Cardiac muscle cell (in vitro differentiated cells and primary cell): ENCODE results near the gene CDRT4. TPM values are rescaled to one million over a fixed set of nuclear protein-coding genes. Genes with fewer than 3 reads are reported as not detected.

Experiments used
- DNase-seq, 2 donors: peaks; one replicate each; pipeline versions ENCODE4 v3.0.0 to v3.0.0-alpha.2; 2010 to 2017; ENCODE audit warnings: low read depth in 1 of 2, low spot score in 1 of 2
- H3K27ac ChIP-seq: fragments of 200-600 bp; sonication (generic); 2 replicates; pipeline ENCODE4 v1.5.1; 2016
- H3K27me3 ChIP-seq: fragments of 200-600 bp; sonication (generic); 2 replicates; pipeline ENCODE4 v1.6.0; 2016; ENCODE audit warnings: control low read depth
- H3K36me3 ChIP-seq: fragments of 200-600 bp; sonication (generic); 2 replicates; pipeline ENCODE4 v1.5.1; 2016; ENCODE audit warnings: control low read depth
- H3K4me1 ChIP-seq: fragments of 200-600 bp; sonication (generic); 2 replicates; pipeline ENCODE4 v1.8.1; 2017; ENCODE audit warnings: low read depth, mild to moderate bottlenecking, mixed run types
- H3K4me3 ChIP-seq: fragments of 200-600 bp; sonication (generic); 2 replicates; pipeline ENCODE4 v1.5.1; 2016; ENCODE audit warnings: mild to moderate bottlenecking
- H3K9me3 ChIP-seq: fragments of 200-600 bp; sonication (generic); 2 replicates; pipeline ENCODE4 v1.5.1; 2017; ENCODE audit warnings: low read depth, mild to moderate bottlenecking, control low read depth
- polyA plus RNA-seq: library from polyadenylated mRNA; unstranded; fragments of >200 nt; fragmentation: Nextera tagmentation; extraction: Ambion mirVana; gene quantifications from 2 replicates; pipeline ENCODE4 v1.2.1, GENCODE V29; 2016
- total RNA-seq: library from RNA; depleted of rRNA; stranded (reverse); fragments of >200 nt; gene quantifications from 2 replicates; pipeline ENCODE4 v1.2.3, GENCODE V29; 2016
- TF ChIP-seq, protein P1 (sequence below): IDR thresholded peaks from 2 replicates; pipeline ENCODE4 v1.5.1; 2012; ENCODE audit warnings: low read depth, mild to moderate bottlenecking, low read length

Gene CDRT4
- total and polyA plus RNA-seq, 2 experiments from 2014 or later = 6.0 to 14.4 TPM

- H3K4me1 ChIP-seq = peaks cover 6% of the 10 kb centered on the region
- H3K27ac ChIP-seq = no peak overlapping the region
- no peak for DNase-seq
- peaks cover 2% of the 10 kb centered on the region for H3K36me3 ChIP-seq
- no peak overlapping the region for H3K4me3 ChIP-seq
- H3K9me3 ChIP-seq = no peaks in the 10 kb centered on the region
- TF ChIP-seq, protein P1, sequence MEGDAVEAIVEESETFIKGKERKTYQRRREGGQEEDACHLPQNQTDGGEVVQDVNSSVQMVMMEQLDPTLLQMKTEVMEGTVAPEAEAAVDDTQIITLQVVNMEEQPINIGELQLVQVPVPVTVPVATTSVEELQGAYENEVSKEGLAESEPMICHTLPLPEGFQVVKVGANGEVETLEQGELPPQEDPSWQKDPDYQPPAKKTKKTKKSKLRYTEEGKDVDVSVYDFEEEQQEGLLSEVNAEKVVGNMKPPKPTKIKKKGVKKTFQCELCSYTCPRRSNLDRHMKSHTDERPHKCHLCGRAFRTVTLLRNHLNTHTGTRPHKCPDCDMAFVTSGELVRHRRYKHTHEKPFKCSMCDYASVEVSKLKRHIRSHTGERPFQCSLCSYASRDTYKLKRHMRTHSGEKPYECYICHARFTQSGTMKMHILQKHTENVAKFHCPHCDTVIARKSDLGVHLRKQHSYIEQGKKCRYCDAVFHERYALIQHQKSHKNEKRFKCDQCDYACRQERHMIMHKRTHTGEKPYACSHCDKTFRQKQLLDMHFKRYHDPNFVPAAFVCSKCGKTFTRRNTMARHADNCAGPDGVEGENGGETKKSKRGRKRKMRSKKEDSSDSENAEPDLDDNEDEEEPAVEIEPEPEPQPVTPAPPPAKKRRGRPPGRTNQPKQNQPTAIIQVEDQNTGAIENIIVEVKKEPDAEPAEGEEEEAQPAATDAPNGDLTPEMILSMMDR = no peak
- no peaks in the 10 kb centered on the region for H3K27me3 ChIP-seq
These were observed 44.8 kb upstream of the CDRT4 start for GRCh38 chr17:15512071-15512709.

GRCh38 chr17:15511142-15511541 is 43.7 kb upstream of the CDRT4 start:
- H3K36me3 ChIP-seq = no peaks in the 10 kb centered on the region
- H3K9me3 ChIP-seq = no peaks in the 10 kb centered on the region
- H3K4me1 ChIP-seq = peaks cover 6% of the 10 kb centered on the region
- no peaks in the 10 kb centered on the region for H3K27me3 ChIP-seq
- TF ChIP-seq, protein P1 = no peak
- H3K27ac ChIP-seq = no peak overlapping the region
- no peak overlapping the region for H3K4me3 ChIP-seq
- DNase-seq = no peak

GRCh38 chr17:15510361-15510760 is 42.9 kb upstream of the CDRT4 start:
- TF ChIP-seq, protein P1 = no peak
- Histone ChIP-seq H3K36me3 (no peaks in the 10 kb centered on the region), H3K9me3 (no peaks in the 10 kb centered on the region), H3K27me3 (no peaks in the 10 kb centered on the region), H3K27ac (no peak overlapping the region), H3K4me1 (peaks cover 6% of the 10 kb centered on the region), H3K4me3 (no peak overlapping the region)
- peak in 1 of 2 donors; percentile 58 for DNase-seq

GRCh38 chr17:15509095-15509494 is 41.7 kb upstream of the CDRT4 start:
- H3K4me1 ChIP-seq = peaks cover 6% of the 10 kb centered on the region
- TF ChIP-seq, protein P1 = no peak
- no peak overlapping the region for H3K4me3 ChIP-seq
- no peak for DNase-seq
- no peaks in the 10 kb centered on the region for H3K9me3 ChIP-seq
- H3K27me3 ChIP-seq = no peaks in the 10 kb centered on the region
- no peaks in the 10 kb centered on the region for H3K36me3 ChIP-seq
- no peak overlapping the region for H3K27ac ChIP-seq

- H3K27me3 ChIP-seq = no peaks in the 10 kb centered on the region
- TF ChIP-seq, protein P1 = no peak
- H3K9me3 ChIP-seq = no peaks in the 10 kb centered on the region
- H3K4me3 ChIP-seq = no peak overlapping the region
- H3K27ac ChIP-seq = peak overlapping the region; percentile 3
- H3K4me1 ChIP-seq = peaks cover 6% of the 10 kb centered on the region
- no peaks in the 10 kb centered on the region for H3K36me3 ChIP-seq
- DNase-seq = no peak
These were observed 41.0 kb upstream of the CDRT4 start for GRCh38 chr17:15508466-15508865.
